ENCODE data around the gene ARHGEF40. TPM values are rescaled to one million over a fixed set of nuclear protein-coding genes. Genes with fewer than 3 reads are reported as not detected.
"Not testable (repeated sequence)": the region's sequence is repeated elsewhere in the genome, so short reads cannot be mapped to it uniquely, and the experiment has no call there.

The ARHGEF40 gene
- total RNA-seq, 1 donor from 2014 or later: not detected

DNA sequence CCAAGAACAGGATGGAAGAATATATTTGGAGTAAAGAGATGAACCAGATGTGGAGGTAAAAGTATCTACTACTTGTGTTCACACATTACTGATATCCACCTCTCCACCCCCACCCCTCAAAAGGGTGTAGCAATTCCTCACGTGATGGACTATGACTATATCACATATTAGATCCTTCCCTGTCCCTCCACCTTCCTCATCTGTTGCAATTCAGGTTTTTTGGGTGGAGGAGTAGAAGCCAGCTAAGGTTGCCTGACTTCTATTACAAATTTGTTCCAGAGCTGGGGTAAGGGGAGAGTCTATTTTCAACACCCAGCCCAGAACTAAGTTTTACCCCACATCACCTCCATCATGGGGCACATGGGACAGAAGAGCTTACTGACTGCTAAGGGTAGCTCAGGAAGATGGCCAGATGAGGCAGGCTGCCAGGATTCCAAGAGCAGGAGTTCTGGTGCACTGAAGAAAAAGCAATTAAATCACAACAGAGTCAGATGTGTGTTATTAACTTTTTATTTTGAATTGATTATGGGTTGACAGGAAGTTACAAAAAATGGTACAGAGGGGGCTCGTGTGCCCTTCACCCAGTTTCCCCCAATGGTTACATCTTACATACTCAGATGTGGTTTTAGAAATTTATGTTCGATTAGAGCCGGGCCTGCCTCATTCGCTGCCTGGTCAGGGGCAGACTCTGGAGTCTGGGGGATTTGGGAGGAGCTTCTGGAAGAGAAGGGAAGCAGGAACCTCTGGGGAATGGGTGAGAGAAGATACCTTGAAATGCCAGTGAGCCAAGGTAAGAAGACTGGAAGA is 37.6 kb upstream of the ARHGEF40 start:
- Mint-ChIP-seq H3K27ac (no peak overlapping the region), H3K4me1 (ENCODE audit: low read depth) (no peaks in the 10 kb centered on the region), H3K4me3 (no peak overlapping the region), H3K9me3 (no peaks in the 10 kb centered on the region), H3K27me3 (ENCODE audit: insufficient read depth) (peaks cover 23% of the 10 kb centered on the region), H3K36me3 (ENCODE audit: low read depth) (no peaks in the 10 kb centered on the region)
- no peak for DNase-seq (ENCODE audit: low spot score)
- intact Hi-C loops (cut with micrococcal nuclease): no loop called here

DNA sequence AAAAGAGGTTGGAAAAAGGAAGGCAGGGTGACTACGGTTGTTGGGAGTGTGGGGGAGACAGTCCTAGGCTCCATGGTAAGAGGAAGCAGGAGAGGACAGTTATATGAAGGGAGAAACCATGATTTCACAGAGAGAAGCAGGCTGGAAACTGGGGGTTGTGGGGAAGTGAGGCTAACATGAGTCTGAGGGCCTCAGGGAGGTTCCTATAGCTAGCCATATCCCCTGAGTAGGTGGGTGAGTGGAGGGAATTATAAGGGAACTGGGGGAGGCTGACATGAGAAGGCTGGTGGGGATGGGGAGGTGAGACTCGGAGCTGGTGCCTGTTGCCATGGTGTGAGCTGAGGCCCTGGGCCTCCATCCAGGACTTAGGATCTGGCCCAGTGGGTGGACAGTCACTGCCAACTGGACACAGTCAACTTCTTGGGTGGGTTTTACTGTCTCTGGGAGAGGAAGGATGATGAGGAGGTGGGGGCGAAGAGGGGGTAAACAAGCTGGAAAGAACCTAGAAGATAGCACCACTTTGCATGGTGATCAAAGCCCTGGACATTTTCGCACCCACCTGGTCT is 36.9 kb upstream of the ARHGEF40 start:
- no peak overlapping the region for H3K27ac Mint-ChIP-seq
- H3K4me1 Mint-ChIP-seq (ENCODE audit: low read depth): no peaks in the 10 kb centered on the region
- H3K27me3 Mint-ChIP-seq (ENCODE audit: insufficient read depth): peaks cover 24% of the 10 kb centered on the region
- intact Hi-C loops (cut with micrococcal nuclease): no loop called here
- H3K36me3 Mint-ChIP-seq (ENCODE audit: low read depth): no peaks in the 10 kb centered on the region
- H3K9me3 Mint-ChIP-seq: no peaks in the 10 kb centered on the region
- DNase-seq (ENCODE audit: low spot score): no peak
- H3K4me3 Mint-ChIP-seq: no peak overlapping the region

GRCh38 chr14:21034707-21035106 is 35.4 kb upstream of the ARHGEF40 start, which contains the start of gene RNASE13:
Gene RNASE13, minus strand, starts transcription at chr14:21034807. Its CDS starts 519 bp downstream, at chr14:21034288.
- Mint-ChIP-seq H3K27ac (no peak within 1 kb of the TSS), H3K9me3 (no peaks in the 10 kb centered on the region), H3K4me1 (ENCODE audit: low read depth) (no peaks in the 10 kb centered on the region), H3K36me3 (ENCODE audit: low read depth) (no peaks in the 10 kb centered on the region), H3K4me3 (no peak within 1 kb of the TSS), H3K27me3 (ENCODE audit: insufficient read depth) (peaks cover 21% of the 10 kb centered on the region)
- DNase-seq (ENCODE audit: low spot score): no peak
- intact Hi-C loops (cut with micrococcal nuclease): no loop called here

DNA sequence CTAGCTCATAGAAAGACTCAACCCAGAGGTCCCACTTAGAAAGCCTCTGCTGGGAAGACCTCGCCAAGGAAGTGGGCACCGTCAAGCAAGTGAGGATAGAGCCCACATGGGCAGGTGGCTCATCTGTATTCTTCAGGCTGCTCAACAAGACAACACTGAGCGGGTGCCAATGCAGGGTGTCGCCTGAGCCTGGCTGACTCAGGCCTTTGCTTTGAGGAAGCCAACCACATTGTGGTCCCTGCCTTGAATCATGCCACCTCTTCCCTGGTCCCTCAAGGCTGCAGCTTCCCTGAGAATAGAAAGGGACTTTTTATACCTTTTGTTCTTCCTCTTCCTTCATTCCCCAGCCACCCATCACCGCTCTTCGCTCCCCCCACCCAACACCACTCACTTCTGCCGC is 33.4 kb upstream of the ARHGEF40 start:
- intact Hi-C loops (cut with micrococcal nuclease): no loop called here

GRCh38 chr14:21037156-21037555 is 32.9 kb upstream of the ARHGEF40 start:
- no peak for DNase-seq (ENCODE audit: low spot score)
- Mint-ChIP-seq H3K9me3 (no peaks in the 10 kb centered on the region), H3K4me3 (no peak overlapping the region), H3K27ac (no peak overlapping the region), H3K36me3 (ENCODE audit: low read depth) (no peaks in the 10 kb centered on the region), H3K4me1 (ENCODE audit: low read depth) (no peaks in the 10 kb centered on the region), H3K27me3 (ENCODE audit: insufficient read depth) (peaks cover 18% of the 10 kb centered on the region)
- intact Hi-C loops (cut with micrococcal nuclease): no loop called here

More for the DNA sequence above, 33.4 kb upstream of the ARHGEF40 start:
- no peaks in the 10 kb centered on the region for H3K9me3 Mint-ChIP-seq
- H3K27me3 Mint-ChIP-seq (ENCODE audit: insufficient read depth): peaks cover 21% of the 10 kb centered on the region
- H3K4me3 Mint-ChIP-seq: no peak overlapping the region
- H3K4me1 Mint-ChIP-seq (ENCODE audit: low read depth): no peaks in the 10 kb centered on the region
- no peak for DNase-seq (ENCODE audit: low spot score)
- no peak overlapping the region for H3K27ac Mint-ChIP-seq
- H3K36me3 Mint-ChIP-seq (ENCODE audit: low read depth): no peaks in the 10 kb centered on the region

- no peaks in the 10 kb centered on the region for H3K36me3 Mint-ChIP-seq (ENCODE audit: low read depth)
- no peaks in the 10 kb centered on the region for H3K9me3 Mint-ChIP-seq
- DNase-seq (ENCODE audit: low spot score): no peak
- no peaks in the 10 kb centered on the region for H3K4me1 Mint-ChIP-seq (ENCODE audit: low read depth)
- H3K27ac Mint-ChIP-seq: no peak overlapping the region
- intact Hi-C loops (cut with micrococcal nuclease): no loop called here
- H3K27me3 Mint-ChIP-seq (ENCODE audit: insufficient read depth): peaks cover 17% of the 10 kb centered on the region
- H3K4me3 Mint-ChIP-seq: no peak overlapping the region
These were observed 31.4 kb upstream of the ARHGEF40 start for GRCh38 chr14:21038441-21039422.

DNA sequence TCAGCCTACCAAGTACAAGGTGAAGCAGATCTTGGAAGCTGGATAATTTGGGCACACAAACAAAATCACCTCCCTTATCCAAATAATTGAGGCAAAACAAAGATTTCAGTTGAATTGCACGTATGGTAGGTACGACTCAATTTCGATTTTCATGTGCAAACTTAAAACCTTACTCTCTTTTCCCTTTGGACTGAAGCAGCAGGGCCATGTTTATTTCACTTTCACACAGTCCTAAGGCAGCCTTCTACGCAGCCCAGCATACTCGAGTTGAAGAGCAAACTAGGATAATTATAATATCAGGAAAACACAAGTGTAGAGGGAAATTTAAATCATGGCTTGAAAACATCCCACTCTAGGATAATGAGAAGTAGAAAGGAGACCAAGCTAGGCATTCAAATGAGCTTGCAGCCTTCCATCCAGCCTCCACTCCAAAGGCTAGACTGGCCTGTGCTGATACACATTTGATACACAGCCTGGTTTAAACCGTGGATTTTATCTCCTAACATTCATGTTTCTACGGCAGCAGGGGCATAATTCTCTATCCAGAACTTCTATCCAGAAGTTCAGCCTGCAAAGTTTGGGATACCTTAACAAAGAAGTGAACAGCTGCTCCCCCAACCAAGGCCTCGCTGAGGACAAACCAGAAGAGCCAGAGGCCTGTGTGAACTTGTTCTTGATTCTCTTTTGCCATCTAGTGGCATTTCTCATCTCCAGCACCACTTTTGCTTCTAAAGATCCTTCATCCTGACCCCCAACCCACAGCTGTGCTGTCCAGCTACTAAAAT is 30.3 kb upstream of the ARHGEF40 start:
- intact Hi-C loops (cut with micrococcal nuclease): loop anchor here (1.0 kb wide), 1 partner anchor 25 kb away; no protein-coding TSS in a partner anchor
- Mint-ChIP-seq H3K36me3 (ENCODE audit: low read depth) (no peaks in the 10 kb centered on the region), H3K27me3 (ENCODE audit: insufficient read depth) (peaks cover 20% of the 10 kb centered on the region), H3K9me3 (no peaks in the 10 kb centered on the region), H3K4me3 (no peak overlapping the region), H3K27ac (no peak overlapping the region), H3K4me1 (ENCODE audit: low read depth) (no peaks in the 10 kb centered on the region)
- DNase-seq (ENCODE audit: low spot score): no peak

DNA sequence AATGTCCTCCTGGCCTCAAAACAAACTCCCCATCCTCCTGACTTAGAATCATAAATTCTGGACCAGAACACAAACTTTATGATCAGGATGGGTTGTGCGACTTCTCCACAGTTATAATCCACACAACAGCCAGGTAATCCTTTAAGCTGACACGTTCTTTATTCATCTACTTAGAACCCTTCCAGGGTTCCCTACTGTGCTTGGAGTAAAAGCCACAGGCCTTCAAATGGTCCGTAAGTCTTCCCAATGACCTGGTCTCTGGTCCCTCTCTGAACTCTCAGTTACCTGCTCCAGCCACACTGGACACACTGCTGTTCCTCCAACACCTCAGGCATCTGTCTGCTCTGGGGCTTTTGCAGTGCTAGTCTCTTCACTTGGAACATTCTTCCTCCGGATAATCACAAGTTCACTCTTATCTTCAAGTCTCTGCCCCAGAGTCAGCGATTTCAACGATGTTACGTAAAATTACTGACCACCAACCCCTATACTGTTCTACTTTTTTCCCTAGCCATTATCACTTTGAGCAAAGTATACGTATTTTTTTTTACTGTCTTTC is 29.7 kb upstream of the ARHGEF40 start:
- Mint-ChIP-seq H3K27ac (no peak overlapping the region), H3K9me3 (no peaks in the 10 kb centered on the region), H3K36me3 (ENCODE audit: low read depth) (no peaks in the 10 kb centered on the region), H3K4me3 (no peak overlapping the region), H3K27me3 (ENCODE audit: insufficient read depth) (peaks cover 23% of the 10 kb centered on the region), H3K4me1 (ENCODE audit: low read depth) (no peaks in the 10 kb centered on the region)
- no peak for DNase-seq (ENCODE audit: low spot score)
- intact Hi-C loops (cut with micrococcal nuclease): loop anchor here (1.0 kb wide), 1 partner anchor 26 kb away; no protein-coding TSS in a partner anchor

GRCh38 chr14:21040941-21041340 is 29.2 kb upstream of the ARHGEF40 start:
- intact Hi-C loops (cut with micrococcal nuclease): loop anchor here (1.0 kb wide), 1 partner anchor 27 kb away; no protein-coding TSS in a partner anchor
- H3K27ac Mint-ChIP-seq; H3K4me3 Mint-ChIP-seq; H3K9me3 Mint-ChIP-seq; H3K4me1 Mint-ChIP-seq (ENCODE audit: low read depth); H3K36me3 Mint-ChIP-seq (ENCODE audit: low read depth); DNase-seq (ENCODE audit: low spot score): not testable (repeated sequence)
- peaks cover 23% of the 10 kb centered on the region for H3K27me3 Mint-ChIP-seq (ENCODE audit: insufficient read depth)

DNA sequence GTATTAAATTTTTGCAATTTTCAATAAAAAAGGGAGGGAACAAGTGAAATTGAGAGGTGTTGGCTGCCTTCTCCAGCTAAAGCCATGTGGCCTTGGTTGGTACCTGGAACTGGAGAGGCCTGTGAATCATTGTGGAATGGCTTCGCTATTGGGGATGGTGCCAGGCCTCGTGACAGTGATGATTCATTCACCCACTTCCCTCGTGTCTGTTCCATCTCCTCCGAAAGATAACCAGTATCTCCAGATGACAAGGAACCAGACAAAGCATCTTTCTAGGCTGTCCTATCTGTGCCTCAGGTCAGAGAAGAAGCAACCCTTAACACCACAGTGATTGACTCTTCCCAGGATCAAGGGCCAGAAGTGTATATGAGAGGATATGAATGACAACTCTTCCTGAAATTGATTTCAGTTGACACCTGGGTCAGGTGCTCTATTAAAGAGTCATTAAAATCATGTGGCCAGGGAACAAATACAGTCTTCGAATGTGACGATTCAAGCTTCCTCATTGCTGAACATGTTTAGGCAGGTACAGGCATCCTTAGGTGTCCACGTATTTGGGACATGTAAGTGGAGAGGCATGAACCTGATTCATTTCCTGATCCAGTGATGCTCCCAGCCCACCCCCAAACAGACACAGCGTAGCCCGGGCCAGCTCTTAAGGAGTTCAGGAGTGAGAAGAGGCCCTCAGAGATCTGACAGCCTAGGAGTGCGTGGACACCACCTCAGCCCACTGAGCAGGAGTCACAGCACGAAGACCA is 28.2 kb upstream of the ARHGEF40 start, which contains the start of gene RNASE7:
Gene RNASE7, plus strand, starts transcription at position 687 of the 758 bp plus-strand sequence. CDS start 631 bp downstream, outside the sequence.
- Mint-ChIP-seq H3K4me1 (ENCODE audit: low read depth) (no peaks in the 10 kb centered on the region), H3K9me3 (no peaks in the 10 kb centered on the region), H3K27ac (no peak within 1 kb of the TSS), H3K36me3 (ENCODE audit: low read depth) (no peaks in the 10 kb centered on the region), H3K4me3 (no peak within 1 kb of the TSS), H3K27me3 (ENCODE audit: insufficient read depth) (peaks cover 20% of the 10 kb centered on the region)
- no peak for DNase-seq (ENCODE audit: low spot score)
- intact Hi-C loops (cut with micrococcal nuclease): no loop called here

DNA sequence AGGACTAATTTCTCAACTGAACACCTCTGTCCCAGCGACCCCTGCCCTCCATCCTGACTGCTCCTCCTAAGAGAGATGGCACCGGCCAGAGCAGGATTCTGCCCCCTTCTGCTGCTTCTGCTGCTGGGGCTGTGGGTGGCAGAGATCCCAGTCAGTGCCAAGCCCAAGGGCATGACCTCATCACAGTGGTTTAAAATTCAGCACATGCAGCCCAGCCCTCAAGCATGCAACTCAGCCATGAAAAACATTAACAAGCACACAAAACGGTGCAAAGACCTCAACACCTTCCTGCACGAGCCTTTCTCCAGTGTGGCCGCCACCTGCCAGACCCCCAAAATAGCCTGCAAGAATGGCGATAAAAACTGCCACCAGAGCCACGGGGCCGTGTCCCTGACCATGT is 27.2 kb upstream of the ARHGEF40 start:
- Mint-ChIP-seq H3K9me3 (no peaks in the 10 kb centered on the region), H3K36me3 (ENCODE audit: low read depth) (no peaks in the 10 kb centered on the region), H3K4me3 (no peak overlapping the region), H3K27ac (no peak overlapping the region), H3K27me3 (ENCODE audit: insufficient read depth) (peaks cover 20% of the 10 kb centered on the region), H3K4me1 (ENCODE audit: low read depth) (no peaks in the 10 kb centered on the region)
- no peak for DNase-seq (ENCODE audit: low spot score)
- intact Hi-C loops (cut with micrococcal nuclease): no loop called here

Measured in activated T-helper 1 cell treated with anti-CD3 and anti-CD28 coated beads, Interleukin-12 subunit alpha, Interleukin-12 subunit beta, Interleukin-2, Interleukin-4 antibody, amounts not matched to agents 30 ng/mL and 10 ng/mL and 1 ng/mL, durations not matched to agents 14 hours and 24 hours and 36 hours (primary cell).